OCI-M1 (cell line): ENCODE results near the gene OSTM1.
"Not testable (repeated sequence)": the region's sequence is repeated elsewhere in the genome, so short reads cannot be mapped to it uniquely, and the experiment has no call there.

ENCODE experiments used
- DNase-seq: peaks from one replicate; lab custom pipeline; 2025; lab: John Stamatoyannopoulos, UW

Gene OSTM1

GRCh38 chr6:108020472-108021116, 53.9 kb downstream of the OSTM1 start:
- no peak for DNase-seq

DNA sequence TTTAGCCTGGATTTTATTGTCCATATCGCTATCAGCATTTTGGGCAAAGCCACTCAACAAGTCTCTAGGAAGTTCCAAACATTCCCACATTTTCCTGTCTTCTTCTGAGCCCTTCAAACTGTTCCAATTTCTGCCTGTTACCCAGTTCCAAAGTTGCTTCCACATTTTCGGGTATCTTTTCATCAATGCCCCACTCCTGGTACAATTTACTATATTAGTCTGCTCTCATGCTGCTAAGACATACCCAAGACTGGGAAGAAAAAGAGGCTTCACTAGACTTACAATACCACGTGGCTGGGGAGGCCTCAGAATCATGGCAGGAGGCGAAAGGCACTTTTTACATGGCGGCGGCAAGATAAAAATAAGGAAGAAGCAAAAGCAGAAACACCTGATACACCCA, 58.3 kb downstream of the OSTM1 start:
- not testable (repeated sequence) for DNase-seq

DNA sequence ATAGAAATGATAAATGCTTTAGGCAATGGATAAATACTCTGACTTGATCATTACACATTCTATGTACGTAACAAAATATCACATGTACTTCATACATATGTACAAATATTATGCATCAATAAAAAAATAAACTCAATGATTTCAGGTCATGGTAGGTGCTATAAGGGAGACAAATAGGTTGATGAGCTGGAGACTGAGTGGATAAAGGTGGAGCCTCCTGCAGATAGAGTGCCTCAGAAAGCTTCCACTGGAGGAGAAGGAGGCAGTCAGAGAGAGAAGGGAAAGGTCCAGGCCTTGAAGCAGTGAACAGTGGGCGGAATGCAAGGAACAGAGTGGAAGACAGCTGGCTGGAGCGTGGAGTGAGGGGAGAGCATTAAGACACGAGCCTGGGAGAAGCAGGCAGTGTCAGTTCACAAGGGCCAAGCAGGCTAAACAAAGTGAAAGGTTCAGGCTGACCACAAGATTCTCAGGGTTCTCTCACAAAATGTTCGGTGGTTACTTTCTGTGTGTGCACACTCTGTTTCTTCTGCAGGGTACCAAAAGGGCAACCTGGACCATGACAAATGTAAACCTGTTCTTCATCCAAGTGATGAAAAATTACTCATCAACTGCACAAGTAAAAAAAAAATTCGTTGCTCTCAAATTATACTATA, 60.6 kb downstream of the OSTM1 start:
- DNase-seq: no peak

GRCh38 chr6:108009894-108010293, 64.6 kb downstream of the OSTM1 start:
- DNase-seq: no peak

GRCh38 chr6:108009258-108009657, 65.3 kb downstream of the OSTM1 start:
- DNase-seq: not testable (repeated sequence)

DNA sequence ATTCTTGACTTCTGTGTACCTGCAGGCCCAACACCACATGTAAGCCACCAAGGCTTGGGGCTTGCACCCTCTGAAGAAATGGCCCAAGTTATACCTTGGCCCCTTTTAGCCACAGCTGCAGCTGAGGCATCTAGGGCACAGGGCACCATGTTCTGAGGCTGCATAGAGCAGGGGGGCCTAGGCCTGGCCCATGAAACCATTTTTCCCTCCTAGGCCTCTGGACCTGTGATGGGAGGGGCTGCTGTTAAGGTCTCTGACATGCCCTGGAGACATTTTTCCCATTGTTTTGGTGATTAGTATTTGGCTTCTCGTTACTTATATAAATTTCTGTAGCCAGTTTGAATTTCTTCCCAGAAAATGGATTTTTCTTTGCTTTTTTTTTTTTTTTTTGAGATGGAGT, 66.2 kb downstream of the OSTM1 start:
- DNase-seq: no peak

- no peak for DNase-seq
Observed at GRCh38 chr6:108005961-108006360, 68.6 kb downstream of the OSTM1 start.

GRCh38 chr6:108004861-108005260, 69.7 kb downstream of the OSTM1 start:
- DNase-seq: no peak

GRCh38 chr6:108002365-108003221, 71.9 kb downstream of the OSTM1 start:
- DNase-seq: no peak

DNA sequence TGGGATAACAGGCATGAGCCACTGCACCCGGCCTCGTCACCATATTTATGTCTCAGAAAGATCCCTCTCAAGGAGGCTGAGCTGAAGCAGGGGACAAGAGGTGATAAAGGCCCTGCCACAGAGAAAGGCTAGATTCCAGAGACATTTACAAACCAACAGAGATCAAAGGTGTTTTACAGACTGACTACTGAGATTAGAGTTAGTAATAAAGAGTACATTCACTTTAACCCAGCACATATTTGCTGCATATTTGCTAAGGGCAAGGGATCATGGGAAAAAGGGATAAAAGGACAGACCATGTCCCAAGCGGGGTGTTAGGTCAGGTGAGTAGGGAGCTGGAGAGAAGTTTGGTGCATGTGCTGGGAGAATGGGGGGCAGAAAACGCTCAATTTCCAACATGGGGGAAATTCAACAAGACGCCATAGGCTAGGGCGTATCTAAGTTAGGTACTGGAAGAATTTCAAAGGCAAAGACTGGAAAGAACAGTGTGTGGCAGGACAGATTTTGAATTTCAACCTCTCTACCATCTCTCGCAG, 72.8 kb downstream of the OSTM1 start:
- no peak for DNase-seq

DNA sequence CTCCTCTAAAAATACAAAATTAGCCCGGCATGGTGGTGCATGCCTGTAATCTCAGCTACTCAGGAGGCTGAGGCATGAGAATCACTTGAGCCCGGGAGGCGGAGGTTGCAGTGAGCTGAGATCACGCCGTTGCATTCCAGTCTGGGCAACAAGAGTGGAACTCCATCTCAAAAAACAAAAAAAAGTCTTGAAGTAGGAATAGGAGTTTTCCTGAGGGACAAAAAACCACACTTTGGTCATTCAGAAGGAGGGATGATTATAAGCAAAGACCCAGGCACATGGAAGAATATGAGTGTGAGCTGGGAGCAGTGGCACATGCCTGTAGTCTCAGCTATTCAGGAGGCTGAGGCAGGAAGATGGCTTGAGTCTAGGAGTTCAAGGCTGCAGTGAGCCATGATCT, 74.3 kb downstream of the OSTM1 start:
- DNase-seq: not testable (repeated sequence)

- DNase-seq: no peak
Observed at GRCh38 chr6:107999341-107999740, 75.2 kb downstream of the OSTM1 start.

DNA sequence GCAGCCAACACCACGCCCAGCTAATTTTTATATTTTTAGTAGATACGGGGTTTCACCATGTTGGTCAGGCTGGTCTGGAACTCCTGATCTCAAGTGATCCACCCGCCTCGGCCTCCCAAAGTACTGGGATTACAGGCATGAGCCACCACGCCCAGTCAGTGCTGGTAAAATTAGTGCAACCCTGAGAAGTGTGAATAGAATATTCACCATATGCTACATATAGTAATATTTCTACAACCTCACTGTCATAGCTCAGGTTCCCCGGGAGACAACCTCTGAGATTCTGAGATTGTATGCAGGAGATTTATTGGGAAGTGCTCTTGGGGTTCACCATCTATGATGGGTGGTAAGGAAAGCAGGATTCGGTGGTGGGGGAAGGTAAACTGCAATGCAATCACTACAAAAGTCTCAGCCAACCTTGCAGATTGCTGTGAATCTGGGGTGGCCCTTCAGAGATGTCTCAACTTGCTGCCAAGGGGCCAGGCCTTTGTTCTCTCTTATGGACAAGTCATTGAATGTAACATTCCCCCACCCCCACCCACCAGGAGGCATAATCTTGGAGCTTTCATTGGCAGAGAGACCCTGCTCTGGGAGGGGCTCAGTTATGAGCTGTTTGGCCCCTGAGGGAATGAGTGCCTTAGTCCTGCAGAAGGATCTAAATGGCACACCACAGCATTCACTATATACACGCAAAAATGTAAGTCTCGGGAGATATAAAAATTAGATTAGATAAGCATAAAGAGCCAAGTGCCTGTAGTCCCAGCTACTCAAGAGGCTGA, 82.6 kb downstream of the OSTM1 start:
- no peak for DNase-seq
